ENCODE data around the gene BCL6.
A peak's percentile ranks its signal among the peaks of the same experiment; 100 is the strongest.

Gene BCL6

DNA sequence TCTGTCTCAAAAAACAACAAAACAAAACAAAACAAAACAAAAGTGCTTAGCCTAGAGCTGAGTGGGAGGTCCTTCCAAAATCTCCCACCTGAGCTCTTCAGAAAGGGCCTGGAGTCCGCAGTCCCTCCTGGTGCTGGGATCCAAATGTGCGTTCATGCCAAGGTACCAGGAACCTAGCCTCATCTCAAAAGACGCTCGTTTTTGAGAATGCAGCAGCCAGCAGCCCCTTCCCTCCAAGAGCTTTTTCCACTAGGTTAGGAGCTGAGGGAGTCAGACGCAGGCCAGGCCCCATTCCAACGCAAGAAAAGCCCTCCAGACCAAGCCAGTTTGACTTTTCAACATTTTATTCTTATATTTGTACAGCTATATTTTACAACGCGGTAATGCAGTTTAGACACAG, 24.2 kb downstream of the BCL6 start:
- TF ChIP-seq, protein P1, sequence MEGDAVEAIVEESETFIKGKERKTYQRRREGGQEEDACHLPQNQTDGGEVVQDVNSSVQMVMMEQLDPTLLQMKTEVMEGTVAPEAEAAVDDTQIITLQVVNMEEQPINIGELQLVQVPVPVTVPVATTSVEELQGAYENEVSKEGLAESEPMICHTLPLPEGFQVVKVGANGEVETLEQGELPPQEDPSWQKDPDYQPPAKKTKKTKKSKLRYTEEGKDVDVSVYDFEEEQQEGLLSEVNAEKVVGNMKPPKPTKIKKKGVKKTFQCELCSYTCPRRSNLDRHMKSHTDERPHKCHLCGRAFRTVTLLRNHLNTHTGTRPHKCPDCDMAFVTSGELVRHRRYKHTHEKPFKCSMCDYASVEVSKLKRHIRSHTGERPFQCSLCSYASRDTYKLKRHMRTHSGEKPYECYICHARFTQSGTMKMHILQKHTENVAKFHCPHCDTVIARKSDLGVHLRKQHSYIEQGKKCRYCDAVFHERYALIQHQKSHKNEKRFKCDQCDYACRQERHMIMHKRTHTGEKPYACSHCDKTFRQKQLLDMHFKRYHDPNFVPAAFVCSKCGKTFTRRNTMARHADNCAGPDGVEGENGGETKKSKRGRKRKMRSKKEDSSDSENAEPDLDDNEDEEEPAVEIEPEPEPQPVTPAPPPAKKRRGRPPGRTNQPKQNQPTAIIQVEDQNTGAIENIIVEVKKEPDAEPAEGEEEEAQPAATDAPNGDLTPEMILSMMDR (IDR thresholded peaks at IDR 0.05; ENCODE audit: borderline replicate concordance, insufficient read depth, low read depth, low read length), result no peak
- H3K4me3 ChIP-seq (ENCODE audit: low read depth, low read length), result no peak overlapping the region

DNA sequence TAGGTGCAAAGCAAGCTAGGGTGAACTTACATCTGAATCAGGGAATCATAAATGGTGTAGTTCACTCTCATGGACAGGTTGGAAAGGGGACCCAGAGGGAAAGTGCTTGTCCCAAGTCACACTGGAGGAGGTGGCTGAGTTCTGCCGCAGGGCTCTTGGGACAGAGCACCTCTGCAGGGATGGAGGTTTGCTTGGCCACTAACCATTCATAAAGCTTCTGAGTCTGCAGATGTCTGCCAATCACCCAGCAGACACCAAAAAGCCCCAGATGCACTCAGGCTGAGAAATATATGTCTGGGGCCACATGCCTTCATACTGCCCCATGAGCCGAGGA, 25.0 kb downstream of the BCL6 start:
- TF ChIP-seq, protein P1 (IDR thresholded peaks at IDR 0.05; ENCODE audit: borderline replicate concordance, insufficient read depth, low read depth, low read length), result no peak

DNA sequence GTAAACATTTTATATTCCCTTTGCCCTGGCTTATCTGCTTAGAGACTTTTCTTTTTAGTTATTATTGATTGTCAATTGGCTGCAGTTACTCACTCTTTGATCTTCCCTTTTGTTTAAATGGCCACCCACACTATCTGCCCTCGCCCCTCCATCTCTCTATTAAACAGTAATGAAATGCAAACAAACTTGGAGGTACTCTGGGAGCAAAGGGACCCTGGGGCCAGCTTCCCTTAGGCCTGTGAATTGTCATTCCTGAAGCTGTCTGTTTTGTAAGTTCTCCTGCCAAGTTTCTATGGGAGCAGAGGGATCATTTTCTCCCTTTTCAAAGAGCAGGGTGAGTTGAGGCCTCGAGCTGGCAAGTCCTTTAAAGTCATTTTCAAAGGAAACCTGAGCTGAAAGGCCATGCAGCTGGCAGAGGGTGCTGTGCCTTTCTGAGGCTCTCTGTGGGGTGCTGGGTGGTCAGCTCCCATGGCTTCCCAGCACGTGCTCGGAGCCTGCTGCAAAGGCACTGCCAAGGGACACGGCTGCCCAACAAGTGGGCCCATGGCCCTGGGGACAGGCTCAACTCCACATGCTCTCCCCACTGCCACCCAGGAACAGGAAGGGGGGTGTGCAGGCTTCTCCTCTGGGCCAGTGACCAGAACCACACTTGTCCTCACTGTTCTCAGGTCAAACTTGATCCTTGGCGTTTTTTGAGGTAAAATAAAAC, 25.5 kb downstream of the BCL6 start:
- no peak overlapping the region for H3K4me3 ChIP-seq (ENCODE audit: low read depth, low read length)
- TF ChIP-seq, protein P1 (IDR thresholded peaks at IDR 0.05; ENCODE audit: borderline replicate concordance, insufficient read depth, low read depth, low read length), result no peak

More for the DNA sequence above, 25.0 kb downstream of the BCL6 start:
- no peak overlapping the region for H3K4me3 ChIP-seq (ENCODE audit: low read depth, low read length)

DNA sequence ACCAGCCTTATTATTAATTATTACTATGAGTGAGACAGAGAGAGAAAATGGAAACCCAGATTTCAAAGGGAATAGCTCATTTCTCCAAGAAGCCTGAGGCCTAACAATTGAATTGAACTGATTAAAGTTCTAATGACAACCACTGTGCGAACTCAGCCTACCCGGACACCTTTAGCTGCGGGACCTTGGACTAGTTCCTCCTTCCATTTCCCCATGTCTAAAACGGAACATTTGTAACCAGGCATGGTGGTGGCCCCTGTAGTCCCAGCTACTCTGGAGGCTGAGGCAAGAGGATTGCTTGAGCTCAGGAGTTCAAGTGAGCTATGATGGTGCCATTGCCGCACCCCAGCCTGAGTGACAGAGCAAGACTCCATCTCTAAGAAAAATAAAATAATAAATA, 26.5 kb downstream of the BCL6 start:
- TF ChIP-seq, protein P1 (IDR thresholded peaks at IDR 0.05; ENCODE audit: borderline replicate concordance, insufficient read depth, low read depth, low read length), result no peak
- H3K4me3 ChIP-seq (ENCODE audit: low read depth, low read length), result no peak overlapping the region

DNA sequence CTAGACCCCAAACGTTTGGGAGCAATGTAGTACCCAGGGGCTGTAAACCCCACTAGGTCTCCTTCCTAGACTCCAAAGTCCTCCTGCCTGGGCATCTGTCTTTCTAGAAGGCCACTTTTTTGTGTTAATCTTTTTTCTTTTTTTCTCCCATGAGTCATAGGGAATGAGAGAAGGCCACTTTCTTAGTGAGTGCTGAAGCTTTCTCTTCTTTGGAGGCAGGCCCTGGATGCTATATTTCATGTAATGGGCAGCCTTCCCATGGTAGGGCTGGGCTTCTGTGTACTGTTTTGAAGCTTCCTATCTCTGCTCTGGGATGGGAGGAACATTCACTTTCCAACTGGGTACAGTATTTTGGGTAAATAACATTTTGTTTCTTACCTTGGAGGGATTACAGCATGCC, 27.7 kb downstream of the BCL6 start:
- H3K4me3 ChIP-seq (ENCODE audit: low read depth, low read length), result no peak overlapping the region
- TF ChIP-seq, protein P1 (IDR thresholded peaks at IDR 0.05; ENCODE audit: borderline replicate concordance, insufficient read depth, low read depth, low read length), result no peak

DNA sequence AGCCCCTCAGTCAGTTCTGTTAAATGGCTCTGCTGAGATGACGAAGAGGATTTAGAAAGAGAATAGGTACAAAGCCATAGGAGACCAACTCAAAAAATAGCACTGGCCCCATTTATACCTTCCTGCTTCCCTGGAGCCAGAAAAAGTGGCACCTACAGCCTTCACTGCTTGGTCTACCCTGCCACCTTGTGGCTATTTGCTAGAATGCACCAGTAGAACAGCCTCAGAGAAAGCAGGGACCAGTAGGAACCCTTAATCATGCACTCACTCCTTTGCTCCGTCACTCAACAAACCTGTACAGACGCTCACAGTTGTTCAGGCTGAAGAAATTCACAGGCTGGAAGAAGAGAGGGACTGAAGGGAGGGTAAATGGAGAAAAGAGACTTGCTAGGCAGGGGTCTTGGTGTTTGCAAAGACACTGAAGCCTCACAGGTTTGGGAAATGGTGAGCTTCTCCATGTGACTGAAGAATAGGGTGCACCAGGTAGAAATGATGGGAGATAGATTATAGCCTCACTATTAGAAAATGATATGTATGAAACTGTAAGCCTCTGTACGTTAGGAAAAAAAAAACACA, 30.8 kb downstream of the BCL6 start:
- TF ChIP-seq, protein P1 (IDR thresholded peaks at IDR 0.05; ENCODE audit: borderline replicate concordance, insufficient read depth, low read depth, low read length), result peak; percentile 81
- no peak overlapping the region for H3K4me3 ChIP-seq (ENCODE audit: low read depth, low read length)

DNA sequence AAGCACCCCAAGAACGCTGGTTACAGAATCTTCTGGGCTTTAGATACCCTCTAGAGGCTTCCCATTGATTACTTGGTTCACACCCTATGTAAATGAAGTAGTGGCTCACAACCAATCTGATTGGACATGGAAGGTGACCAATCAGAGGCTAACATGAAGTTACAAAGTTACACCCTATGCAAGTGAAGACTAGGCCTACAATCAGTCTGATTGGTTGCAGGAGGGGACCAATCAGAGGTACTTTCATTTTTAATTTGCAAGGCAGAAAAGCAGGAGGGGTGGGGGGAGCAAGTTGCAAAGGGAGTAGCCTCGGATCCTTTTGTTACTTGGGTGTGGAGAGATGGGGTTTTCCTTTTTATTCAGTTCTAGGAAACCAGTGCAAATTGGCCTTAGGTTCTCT, 31.8 kb downstream of the BCL6 start:
- TF ChIP-seq, protein P1 (IDR thresholded peaks at IDR 0.05; ENCODE audit: borderline replicate concordance, insufficient read depth, low read depth, low read length), result no peak
- no peak overlapping the region for H3K4me3 ChIP-seq (ENCODE audit: low read depth, low read length)
